ENCODE results near the gene IQSEC1. TPM values are rescaled to one million over a fixed set of nuclear protein-coding genes. Genes with fewer than 3 reads are reported as not detected.

IQSEC1 gene
- total RNA-seq, 4 donors from 2014 or later, result 13.7 to 59.4 (median 35.5) TPM

GRCh38 chr3:12907729-12908128 is 165.5 kb downstream of the IQSEC1 start:
- no peaks in the 10 kb centered on the region for H3K27me3 ChIP-seq
- DNase-seq, result no peak
- H3K27ac ChIP-seq, result no peak overlapping the region
- no peaks in the 10 kb centered on the region for H3K9me3 ChIP-seq
- H3K4me3 ChIP-seq, result no peak overlapping the region
- H3K4me1 ChIP-seq, result no peaks in the 10 kb centered on the region
- peaks cover 0 to 64% (median 0%) of the 10 kb centered on the region in 3 donors for H3K36me3 ChIP-seq
- no peak for TF ChIP-seq POLR2A (IDR thresholded peaks at IDR 0.05)
- no peak for TF ChIP-seq CTCF (IDR thresholded peaks at IDR 0.05)

GRCh38 chr3:12907296-12907695 is 165.9 kb downstream of the IQSEC1 start:
- Histone ChIP-seq H3K27ac (no peak overlapping the region), H3K27me3 (no peaks in the 10 kb centered on the region), H3K36me3 (peaks cover 0 to 64% (median 0%) of the 10 kb centered on the region in 3 donors), H3K4me3 (no peak overlapping the region), H3K9me3 (no peaks in the 10 kb centered on the region), H3K4me1 (no peaks in the 10 kb centered on the region)
- DNase-seq, result no peak
- no peak for TF ChIP-seq POLR2A (IDR thresholded peaks at IDR 0.05)
- no peak for TF ChIP-seq CTCF (IDR thresholded peaks at IDR 0.05)

GRCh38 chr3:12906916-12907290 is 166.3 kb downstream of the IQSEC1 start:
- H3K36me3 ChIP-seq, result peaks cover 0 to 63% (median 0%) of the 10 kb centered on the region in 3 donors
- DNase-seq, result no peak
- no peaks in the 10 kb centered on the region for H3K9me3 ChIP-seq
- H3K4me1 ChIP-seq, result no peaks in the 10 kb centered on the region
- TF ChIP-seq POLR2A (IDR thresholded peaks at IDR 0.05) (no peak), CTCF (IDR thresholded peaks at IDR 0.05) (no peak)
- H3K27ac ChIP-seq, result no peak overlapping the region
- H3K4me3 ChIP-seq, result no peak overlapping the region
- H3K27me3 ChIP-seq, result no peaks in the 10 kb centered on the region

GRCh38 chr3:12906141-12906915 is 166.9 kb downstream of the IQSEC1 start:
- no peak for DNase-seq
- H3K27me3 ChIP-seq, result no peaks in the 10 kb centered on the region
- no peak overlapping the region for H3K4me3 ChIP-seq
- H3K9me3 ChIP-seq, result no peaks in the 10 kb centered on the region
- H3K27ac ChIP-seq, result no peak overlapping the region
- TF ChIP-seq CTCF (IDR thresholded peaks at IDR 0.05) (no peak), POLR2A (IDR thresholded peaks at IDR 0.05) (no peak)
- H3K36me3 ChIP-seq, result peaks cover 0 to 58% (median 0%) of the 10 kb centered on the region in 3 donors
- no peaks in the 10 kb centered on the region for H3K4me1 ChIP-seq

- DNase-seq, result no peak
- H3K4me3 ChIP-seq, result no peak overlapping the region
- TF ChIP-seq CTCF (IDR thresholded peaks at IDR 0.05) (no peak), POLR2A (IDR thresholded peaks at IDR 0.05) (no peak)
- no peak overlapping the region for H3K27ac ChIP-seq
- peaks cover 0 to 60% (median 0%) of the 10 kb centered on the region in 3 donors for H3K36me3 ChIP-seq
- no peaks in the 10 kb centered on the region for H3K27me3 ChIP-seq
- no peaks in the 10 kb centered on the region for H3K9me3 ChIP-seq
- no peaks in the 10 kb centered on the region for H3K4me1 ChIP-seq
Observed at GRCh38 chr3:12905316-12906071, 167.7 kb downstream of the IQSEC1 start.

Data from Peyer's patch (tissue), 4 donors.